Measurements from ENCODE around the gene ESYT2. TPM values are rescaled to one million over a fixed set of nuclear protein-coding genes. Genes with fewer than 3 reads are reported as not detected.
"Not testable (repeated sequence)": the region's sequence is repeated elsewhere in the genome, so short reads cannot be mapped to it uniquely, and the experiment has no call there.

ESYT2 gene
- total RNA-seq, 1 experiment from 2014 or later: 98.3 TPM

DNA sequence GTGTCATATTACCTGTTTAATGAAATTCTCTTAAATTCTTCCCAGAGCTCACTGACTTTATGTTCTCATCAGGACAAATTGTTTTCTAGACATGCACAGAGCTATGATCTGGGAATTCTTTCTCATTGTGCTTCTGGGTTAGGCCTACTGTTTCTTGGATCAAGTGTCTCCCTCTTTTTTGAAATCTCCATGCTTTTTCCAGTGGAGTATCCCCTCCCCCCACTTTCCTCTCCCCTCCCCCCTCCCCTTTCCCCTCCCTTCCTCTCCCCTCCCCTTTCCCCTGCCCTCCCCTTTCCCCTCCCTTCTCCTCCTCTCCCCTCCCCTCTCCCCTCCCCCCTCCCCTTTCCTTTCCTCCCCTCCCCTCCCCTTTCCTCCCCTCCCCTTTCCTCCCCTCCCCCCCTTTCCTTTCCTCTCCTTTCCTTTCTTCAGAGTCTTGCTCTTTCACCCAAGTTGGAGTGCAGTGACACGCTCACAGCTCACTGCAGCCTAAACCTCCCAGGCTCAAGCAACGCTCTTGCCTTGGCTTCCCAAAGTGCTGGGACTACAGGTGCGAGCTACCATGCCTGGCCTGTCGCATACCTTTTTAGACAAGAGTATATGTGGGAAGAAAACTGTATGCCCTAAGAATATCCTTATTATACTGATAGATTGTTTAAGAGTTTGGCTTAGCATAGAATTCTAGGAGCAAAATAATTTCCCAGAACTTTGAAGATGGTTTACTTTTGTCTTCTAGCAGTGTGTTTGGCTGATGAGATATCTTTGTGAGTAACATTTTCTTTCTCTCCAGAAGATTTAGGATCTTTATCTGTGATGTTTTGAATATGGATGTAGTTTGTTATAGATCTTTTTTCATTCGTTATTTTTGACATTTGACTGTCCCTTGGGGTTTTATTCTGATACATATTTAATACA is 29.5 kb upstream of the ESYT2 start:
- peak; percentile 39 for DNase-seq (ENCODE audit: low read depth)
- in situ Hi-C loops (cut with HindIII; ENCODE audit: low pct_unique_long_range_greater_than_20kb, low sequenced_read_pairs): no loop called here

DNA sequence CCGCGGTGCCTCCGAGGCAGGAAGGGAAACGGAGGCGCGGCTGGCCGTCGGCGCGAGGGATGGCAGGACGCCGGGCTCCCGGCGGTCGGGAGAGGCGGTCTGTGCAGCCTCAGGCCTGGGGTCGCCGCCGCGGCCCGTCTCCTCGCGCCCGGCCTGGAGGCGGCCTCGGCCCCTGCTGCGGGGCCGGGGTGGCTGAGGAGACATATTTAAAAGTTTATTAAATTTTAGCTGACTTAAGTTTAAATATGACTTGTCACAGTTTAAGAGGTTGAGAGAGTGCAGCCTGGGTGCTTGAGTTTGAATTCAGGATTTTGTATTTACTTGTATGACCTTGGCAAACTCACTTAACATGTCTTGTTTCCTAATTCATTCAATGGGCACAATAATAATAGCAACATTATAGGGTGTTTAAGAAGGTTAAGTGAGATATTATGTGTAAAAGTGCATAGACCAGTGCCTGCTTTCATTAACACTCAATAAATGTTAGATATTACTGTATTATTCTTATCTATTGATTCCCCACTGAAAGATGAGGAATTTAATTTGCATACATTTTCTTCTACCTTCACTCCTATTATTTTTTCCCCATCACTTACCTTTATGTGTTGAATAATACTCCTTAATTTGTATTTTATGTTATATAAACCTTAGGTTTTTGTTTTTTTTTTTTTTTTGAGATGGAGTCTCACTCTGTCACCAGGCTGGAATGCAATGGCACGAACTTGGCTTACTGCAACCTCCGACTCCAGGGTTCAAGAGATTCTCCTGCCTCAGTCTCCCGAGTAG is 27.8 kb upstream of the ESYT2 start:
- in situ Hi-C loops (cut with HindIII; ENCODE audit: low pct_unique_long_range_greater_than_20kb, low sequenced_read_pairs): no loop called here
- no peak for DNase-seq (ENCODE audit: low read depth)

DNA sequence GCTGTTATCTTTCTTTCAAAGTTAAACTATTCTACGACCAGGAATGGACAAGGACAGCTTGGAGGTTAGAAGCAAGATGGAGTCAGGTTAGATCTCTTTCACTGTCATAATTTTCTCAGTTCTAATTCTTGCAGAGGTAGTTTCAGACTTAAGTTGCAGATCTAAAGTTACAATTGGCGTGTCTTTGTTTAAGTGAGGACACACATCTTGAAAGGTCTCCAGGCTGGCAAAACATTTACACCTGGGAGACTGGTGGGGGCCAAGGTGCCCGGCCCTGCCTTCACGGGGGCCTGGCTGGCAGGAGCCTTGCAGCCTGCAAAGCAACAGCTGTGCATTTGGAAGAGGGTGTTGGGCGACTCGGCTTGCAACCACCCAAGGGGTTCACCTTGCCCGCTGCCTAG is 25.4 kb upstream of the ESYT2 start:
- DNase-seq (ENCODE audit: low read depth): no peak
- in situ Hi-C loops (cut with HindIII; ENCODE audit: low pct_unique_long_range_greater_than_20kb, low sequenced_read_pairs): no loop called here

DNA sequence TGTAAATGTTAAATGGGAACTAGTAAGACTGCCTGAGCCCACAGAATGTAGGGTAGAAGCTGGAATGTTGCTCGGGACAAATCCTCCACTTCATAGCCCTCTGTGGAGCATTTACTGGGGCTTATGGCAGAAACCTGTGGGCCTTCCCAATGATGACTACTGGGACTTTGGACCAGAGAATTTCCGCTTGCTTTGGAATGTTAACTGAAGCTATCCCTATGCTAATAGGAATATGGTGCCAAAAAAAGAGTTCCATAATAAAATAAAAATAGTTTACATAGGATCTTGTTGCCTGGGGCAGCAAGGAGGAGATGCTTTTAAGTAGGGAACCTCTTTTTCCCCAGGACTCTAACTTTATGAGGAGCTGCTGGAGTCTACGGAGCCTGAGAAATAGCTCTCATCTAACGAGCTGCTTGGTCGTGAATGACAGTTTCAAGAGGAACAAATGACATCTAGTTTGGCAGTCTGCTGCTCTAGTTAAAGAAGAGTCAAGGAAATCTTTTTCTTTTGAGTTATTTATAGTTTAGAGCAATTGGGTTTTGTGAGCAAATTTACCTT is 21.3 kb upstream of the ESYT2 start:
- no peak for DNase-seq (ENCODE audit: low read depth)
- in situ Hi-C loops (cut with HindIII; ENCODE audit: low pct_unique_long_range_greater_than_20kb, low sequenced_read_pairs): no loop called here

DNA sequence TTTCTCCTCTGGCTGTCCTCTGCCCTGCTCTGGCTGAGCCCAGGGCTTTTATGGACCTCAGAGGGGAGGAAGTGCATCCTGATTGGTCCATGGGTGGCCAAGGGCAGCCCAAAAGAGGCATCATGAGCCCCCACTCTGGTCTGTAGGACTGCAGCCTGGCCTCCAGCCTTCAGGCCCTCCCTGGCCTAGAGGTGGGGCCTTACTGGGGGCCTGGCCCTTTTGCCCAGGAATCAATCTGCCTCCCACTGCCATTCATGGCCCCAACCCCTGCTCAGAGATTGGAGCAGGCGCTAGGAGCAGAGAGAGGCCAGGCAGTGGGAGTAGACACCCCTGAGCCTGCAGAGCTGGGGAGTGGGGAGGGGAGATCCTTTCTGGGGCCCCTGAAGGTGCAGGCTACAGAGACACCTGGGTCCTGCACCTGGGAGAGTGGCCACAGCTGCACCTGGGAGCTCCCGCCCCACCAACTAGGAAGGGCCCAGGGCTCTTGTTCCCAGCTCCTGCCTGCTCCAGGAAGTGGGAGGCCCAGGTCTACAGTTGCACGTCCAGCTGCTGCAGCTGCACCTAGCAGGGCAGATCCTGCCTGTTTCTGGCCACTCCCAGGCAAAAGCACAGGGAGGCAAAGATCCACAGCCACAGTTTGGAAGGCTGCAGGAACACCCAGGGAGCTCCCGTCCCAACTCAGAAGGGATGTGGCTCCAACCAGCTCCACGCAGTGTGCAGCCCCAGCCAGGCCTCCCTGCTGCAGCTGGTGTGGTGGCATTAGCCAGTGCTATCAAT is 20.6 kb upstream of the ESYT2 start:
- in situ Hi-C loops (cut with HindIII; ENCODE audit: low pct_unique_long_range_greater_than_20kb, low sequenced_read_pairs): no loop called here

DNA sequence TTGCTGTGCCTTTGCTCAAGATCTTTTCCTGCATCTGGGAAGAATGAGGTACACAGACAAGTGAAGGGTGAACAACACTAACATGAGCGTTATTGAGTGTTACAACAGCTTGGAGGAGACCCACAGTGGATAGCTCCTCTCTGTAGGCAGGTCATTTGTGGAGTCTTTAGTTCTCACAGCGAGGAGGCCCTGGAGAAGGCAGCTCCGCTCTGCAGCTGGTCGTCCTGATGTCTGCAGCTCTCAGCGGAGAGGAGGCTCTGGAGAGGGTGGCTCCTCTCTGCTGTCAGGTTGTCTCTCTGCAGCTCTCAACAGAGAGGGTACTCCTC is 20.1 kb upstream of the ESYT2 start:
- DNase-seq (ENCODE audit: low read depth): no peak
- in situ Hi-C loops (cut with HindIII; ENCODE audit: low pct_unique_long_range_greater_than_20kb, low sequenced_read_pairs): no loop called here

More for the DNA sequence above, 20.6 kb upstream of the ESYT2 start:
- DNase-seq (ENCODE audit: low read depth): no peak

DNA sequence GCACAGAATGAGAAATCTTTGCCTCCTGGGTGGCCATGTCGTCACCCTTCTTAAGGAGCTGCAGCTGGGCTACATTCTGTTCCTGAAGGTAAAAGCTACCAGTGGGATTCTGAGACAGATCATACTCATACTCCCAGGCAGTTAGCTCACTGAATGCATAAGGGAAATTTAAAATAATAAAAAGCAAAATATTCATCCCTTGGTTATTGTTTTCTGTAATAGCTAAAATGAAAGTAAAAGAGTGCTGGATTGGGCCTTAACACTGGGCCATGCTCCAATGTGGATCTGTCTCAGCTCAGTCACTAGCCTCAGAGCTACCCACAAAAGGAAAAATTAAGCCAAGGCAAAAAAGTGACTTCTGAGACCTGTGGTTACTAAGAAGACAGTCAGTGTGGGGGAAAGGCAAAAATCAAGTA is 18.1 kb upstream of the ESYT2 start:
- in situ Hi-C loops (cut with HindIII; ENCODE audit: low pct_unique_long_range_greater_than_20kb, low sequenced_read_pairs): no loop called here

DNA sequence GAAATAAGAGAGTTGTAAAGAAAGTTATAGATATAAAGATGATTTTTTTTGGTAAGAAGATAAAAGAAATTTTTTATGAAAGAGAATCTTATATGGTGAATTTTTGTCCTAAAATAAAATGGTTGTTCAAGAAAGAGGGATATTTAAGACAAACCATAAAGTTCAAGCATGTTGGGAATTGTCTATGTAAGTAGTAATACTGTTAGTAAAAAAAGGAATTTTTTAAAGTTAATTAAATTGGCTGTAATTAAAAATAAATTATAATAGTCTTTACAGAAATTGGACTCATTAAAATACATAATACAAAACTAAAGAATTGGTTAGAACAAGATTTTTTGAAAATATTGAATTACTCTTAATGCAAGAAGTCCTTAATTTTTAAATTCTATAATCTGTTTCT is 17.0 kb upstream of the ESYT2 start:
- in situ Hi-C loops (cut with HindIII; ENCODE audit: low pct_unique_long_range_greater_than_20kb, low sequenced_read_pairs): no loop called here
- no peak for DNase-seq (ENCODE audit: low read depth)

More for the DNA sequence above, 18.1 kb upstream of the ESYT2 start:
- no peak for DNase-seq (ENCODE audit: low read depth)

DNA sequence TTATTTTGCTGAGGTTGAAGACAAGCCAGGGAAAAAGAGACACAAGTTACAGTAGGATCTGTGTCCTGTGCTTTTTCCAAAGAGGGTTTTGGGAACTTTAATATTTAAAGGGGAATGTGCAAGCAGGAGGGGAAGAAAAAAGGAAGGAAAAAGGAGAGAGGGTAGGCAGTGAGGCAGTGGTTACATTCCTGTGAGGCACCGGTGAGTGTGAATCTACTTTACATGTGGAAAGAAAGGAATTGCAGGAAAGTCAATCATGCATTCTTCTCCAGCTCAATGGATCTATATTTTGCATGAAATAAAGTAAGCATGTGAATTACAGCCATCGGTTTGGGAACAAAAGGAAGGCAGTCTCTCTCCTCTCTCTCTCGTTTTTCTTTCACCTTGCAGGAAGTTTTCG is 14.5 kb upstream of the ESYT2 start:
- DNase-seq (ENCODE audit: low read depth): no peak
- in situ Hi-C loops (cut with HindIII; ENCODE audit: low pct_unique_long_range_greater_than_20kb, low sequenced_read_pairs): no loop called here

DNA sequence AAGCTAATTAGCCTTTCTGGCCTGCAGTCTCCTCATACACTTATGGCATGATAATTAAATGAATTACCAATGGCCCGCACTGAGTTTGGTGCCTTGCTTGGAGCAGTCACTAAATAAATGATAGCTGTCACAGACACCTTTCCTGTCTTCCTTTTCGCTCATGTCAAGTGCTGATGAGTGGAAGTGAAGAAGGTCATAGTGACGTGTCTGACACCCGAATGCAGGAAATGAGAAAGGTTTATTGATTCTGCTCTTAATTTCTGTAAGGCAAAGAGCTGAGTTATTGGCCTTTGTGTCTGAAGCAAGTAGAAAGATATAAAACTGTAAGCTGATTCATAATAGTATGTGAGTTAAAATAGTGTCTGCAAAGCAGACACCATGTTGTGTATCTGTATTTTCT is 13.2 kb upstream of the ESYT2 start:
- no peak for DNase-seq (ENCODE audit: low read depth)
- in situ Hi-C loops (cut with HindIII; ENCODE audit: low pct_unique_long_range_greater_than_20kb, low sequenced_read_pairs): no loop called here

DNA sequence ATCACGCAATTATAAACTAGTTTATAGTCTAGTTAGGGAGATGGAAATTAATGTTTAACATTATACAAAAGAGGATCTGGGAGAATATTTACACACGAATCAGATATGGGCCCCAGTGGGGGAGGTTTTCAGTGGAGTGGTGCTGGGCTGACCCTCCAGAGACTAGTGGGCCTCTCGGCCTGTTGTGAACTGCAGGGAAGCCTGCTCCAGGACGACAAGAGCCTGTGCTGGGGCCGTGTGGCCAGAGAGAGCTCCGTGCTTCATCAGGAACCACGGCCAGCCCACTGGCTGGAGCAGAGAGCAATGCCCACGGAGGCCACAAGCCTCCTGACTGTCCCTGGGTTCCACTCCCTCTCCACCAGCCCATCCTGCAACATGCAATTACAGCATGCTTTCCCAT is 11.3 kb upstream of the ESYT2 start:
- in situ Hi-C loops (cut with HindIII; ENCODE audit: low pct_unique_long_range_greater_than_20kb, low sequenced_read_pairs): no loop called here
- DNase-seq (ENCODE audit: low read depth): no peak

DNA sequence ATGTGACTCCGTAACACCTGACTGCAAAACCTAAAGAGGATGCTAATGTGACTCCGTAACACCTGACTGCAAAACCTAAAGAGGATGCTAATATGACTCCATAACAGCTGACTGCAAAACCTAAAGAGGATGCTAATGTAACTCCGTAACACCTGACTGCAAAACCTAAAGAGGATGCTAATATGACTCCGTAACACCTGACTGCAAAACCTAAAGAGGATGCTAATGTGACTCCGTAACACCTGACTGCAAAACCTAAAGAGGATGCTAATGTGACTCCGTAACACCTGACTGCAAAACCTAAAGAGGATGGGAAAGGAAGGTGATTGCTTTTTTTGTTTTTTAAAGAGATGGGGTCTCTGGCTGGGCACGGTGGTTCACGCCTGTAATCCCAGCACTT is 9.9 kb upstream of the ESYT2 start:
- in situ Hi-C loops (cut with HindIII; ENCODE audit: low pct_unique_long_range_greater_than_20kb, low sequenced_read_pairs); DNase-seq (ENCODE audit: low read depth): not testable (repeated sequence)

DNA sequence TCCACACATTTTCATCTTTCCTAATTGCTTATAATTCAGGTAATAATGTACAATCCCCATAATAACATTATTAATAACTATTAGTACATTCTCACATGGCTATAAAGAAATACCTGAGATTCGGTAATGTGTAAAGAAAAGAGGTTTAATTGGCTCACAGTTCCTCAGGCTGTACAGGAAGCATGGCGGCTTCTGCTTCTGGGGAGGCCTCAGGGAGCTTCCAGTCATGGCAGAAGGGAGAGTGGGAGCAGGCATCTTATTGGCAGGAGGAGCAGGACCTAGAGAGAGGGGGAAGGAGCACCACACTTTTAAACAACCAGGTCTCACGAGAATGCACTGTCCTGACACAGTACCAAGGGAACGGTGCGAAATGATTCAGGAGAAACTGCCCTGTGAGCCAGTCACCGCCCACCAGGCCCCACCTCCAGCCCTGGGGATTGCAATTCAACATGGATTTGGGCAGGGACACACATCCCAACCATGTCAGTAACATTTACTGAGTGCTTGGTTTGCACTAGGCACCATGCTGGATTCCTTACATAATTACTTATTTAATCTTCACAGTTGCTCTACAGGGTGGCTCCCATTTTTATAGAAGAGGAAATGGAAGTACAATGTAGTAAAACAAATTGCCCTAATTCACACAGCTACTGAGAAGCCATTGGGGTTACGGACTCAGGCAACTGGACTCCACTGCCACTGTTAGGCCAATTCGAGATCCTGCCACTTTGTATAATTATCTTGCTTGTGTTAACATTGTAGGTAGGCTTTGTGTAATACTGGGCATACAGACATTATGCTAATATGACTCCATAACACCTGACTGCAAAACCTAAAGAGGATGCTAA is 8.7 kb upstream of the ESYT2 start:
- in situ Hi-C loops (cut with HindIII; ENCODE audit: low pct_unique_long_range_greater_than_20kb, low sequenced_read_pairs): no loop called here
- DNase-seq (ENCODE audit: low read depth): no peak

DNA sequence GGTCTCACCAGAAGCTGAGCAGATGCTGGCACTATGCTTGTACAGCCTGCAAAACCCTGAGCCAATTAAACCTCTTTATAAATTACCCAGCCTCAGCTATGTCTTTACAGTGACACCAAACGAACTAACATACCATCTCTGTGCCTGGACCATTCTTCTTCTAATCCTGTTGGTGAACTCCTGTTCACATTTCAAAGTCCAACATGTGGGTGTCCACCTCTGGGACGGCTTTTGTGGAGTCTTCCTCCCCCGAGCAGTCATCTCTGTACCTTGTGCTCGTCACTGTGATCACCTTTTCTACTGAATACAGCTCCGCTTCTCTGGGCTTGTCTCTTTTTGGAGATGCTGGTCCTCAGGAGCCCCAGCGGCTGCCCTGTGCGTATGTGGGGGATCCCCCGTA is 7.4 kb upstream of the ESYT2 start:
- in situ Hi-C loops (cut with HindIII; ENCODE audit: low pct_unique_long_range_greater_than_20kb, low sequenced_read_pairs): no loop called here
- DNase-seq (ENCODE audit: low read depth): no peak

DNA sequence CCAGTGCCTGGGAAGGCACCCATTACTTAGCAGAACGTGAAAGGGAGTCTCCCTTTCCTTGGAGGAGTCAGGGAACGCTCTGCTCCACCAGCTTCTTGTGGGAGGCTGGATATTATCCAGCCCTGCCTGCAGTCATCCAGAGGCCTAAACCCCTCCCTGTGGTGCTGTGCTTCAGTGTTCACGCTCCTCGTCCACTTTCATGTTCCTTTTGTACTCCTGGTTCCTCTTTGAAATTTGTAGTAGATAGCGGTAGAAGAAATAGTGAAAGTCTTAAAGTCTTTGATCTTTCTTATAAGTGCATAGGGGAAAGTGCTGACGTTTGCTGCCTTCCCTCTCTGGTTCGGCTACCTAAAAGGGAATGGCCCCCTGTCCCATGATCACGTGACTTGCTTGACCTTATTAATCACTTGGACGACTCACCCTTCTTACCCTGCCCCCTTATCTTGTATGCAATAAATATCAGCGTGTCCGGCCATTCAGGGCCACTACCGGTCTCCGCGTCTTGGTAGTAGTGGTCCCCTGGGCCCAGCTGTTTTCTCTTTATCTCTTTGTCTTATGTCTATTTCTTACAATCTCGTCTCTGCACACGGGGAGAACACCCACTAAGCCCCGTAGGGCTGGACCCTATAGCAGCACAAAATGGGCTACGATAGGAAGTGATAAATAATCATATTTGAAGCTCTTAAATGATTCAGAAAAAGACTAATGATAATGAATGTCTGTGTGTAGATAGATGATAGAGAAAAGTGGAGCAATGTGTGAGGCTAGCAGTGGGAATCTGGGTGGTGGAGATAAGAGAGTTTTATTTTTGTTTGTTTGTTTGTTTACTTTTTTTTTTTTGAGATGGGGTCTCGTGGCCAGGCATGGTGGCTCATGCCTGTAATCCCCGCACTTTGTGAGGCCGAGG is 5.8 kb upstream of the ESYT2 start:
- DNase-seq (ENCODE audit: low read depth): no peak
- in situ Hi-C loops (cut with HindIII; ENCODE audit: low pct_unique_long_range_greater_than_20kb, low sequenced_read_pairs): no loop called here

DNA sequence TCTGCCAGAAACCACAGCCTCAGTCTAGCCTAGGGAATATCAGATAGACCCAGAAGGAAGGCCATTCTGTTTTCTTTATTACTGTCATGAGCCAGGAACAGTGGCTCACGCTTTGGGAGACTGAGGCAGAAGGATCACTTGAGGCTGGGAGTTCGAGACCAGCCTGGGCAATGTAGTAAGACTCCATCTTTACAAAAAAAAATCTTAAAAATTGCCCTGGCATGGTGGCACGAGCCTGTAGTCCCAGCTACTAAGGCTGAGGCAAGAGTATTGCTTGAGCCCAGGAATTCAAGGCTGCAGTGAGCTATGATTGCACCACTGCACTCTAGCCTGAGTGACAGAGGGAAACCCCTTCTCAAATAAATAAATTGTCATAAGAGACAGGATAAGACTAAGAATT is 3.7 kb upstream of the ESYT2 start:
- no peak for DNase-seq (ENCODE audit: low read depth)

DNA sequence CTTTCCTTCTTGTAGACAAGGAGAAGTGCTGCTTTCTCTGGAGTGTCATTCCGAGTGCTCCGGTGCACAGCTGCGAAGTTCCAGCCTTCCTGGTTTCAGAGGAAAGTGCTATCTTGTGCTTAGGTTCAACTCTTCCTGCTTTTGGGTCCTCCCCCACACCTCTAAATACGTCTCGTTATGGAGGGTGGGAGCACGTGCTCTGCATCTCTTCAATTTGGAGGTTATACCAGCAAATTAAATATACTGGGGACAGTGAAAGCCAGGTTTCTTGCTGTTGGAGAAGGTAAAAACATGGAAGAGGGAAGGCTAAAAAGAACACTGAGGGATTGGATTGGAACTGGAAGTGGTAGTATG is 2.4 kb upstream of the ESYT2 start:
- DNase-seq (ENCODE audit: low read depth): no peak
- in situ Hi-C loops (cut with HindIII; ENCODE audit: low pct_unique_long_range_greater_than_20kb, low sequenced_read_pairs): no loop called here

More for the DNA sequence above, 3.7 kb upstream of the ESYT2 start:
- in situ Hi-C loops (cut with HindIII; ENCODE audit: low pct_unique_long_range_greater_than_20kb, low sequenced_read_pairs): no loop called here

Measured in Caki2 (cell line).